ENCODE results near the gene CEP68.
A peak's percentile ranks its signal among the peaks of the same experiment; 100 is the strongest.

The CEP68 gene

GRCh38 chr2:65072181-65072970, 16.2 kb downstream of the CEP68 start:
- Histone ChIP-seq H3K9me3 (ENCODE audit: control insufficient read depth in 2 of 2, low read length in 2 of 2) (no peaks in the 10 kb centered on the region), H3K27ac (ENCODE audit: low read length) (no peak overlapping the region), H3K27me3 (ENCODE audit: control insufficient read depth in 1 of 2, insufficient read depth in 2 of 2, low read length in 2 of 2) (no peaks in the 10 kb centered on the region), H3K4me3 (ENCODE audit: low read length in 2 of 2) (no peak overlapping the region), H3K9ac (ENCODE audit: low read length in 2 of 2) (no peak overlapping the region), H3K36me3 (ENCODE audit: control insufficient read depth in 2 of 2, insufficient read depth in 2 of 2, low read length in 2 of 2) (peaks cover 31 to 42% of the 10 kb centered on the region in 2 donors), H3K4me1 (ENCODE audit: control insufficient read depth, insufficient read depth, low read length) (peaks cover 39% of the 10 kb centered on the region)

- Histone ChIP-seq H3K9me3 (ENCODE audit: control insufficient read depth in 2 of 2, low read length in 2 of 2) (no peaks in the 10 kb centered on the region), H3K9ac (ENCODE audit: low read length in 2 of 2) (no peak overlapping the region), H3K36me3 (ENCODE audit: control insufficient read depth in 2 of 2, insufficient read depth in 2 of 2, low read length in 2 of 2) (peaks cover 42 to 45% of the 10 kb centered on the region in 2 donors), H3K4me3 (ENCODE audit: low read length in 2 of 2) (no peak overlapping the region), H3K27ac (ENCODE audit: low read length) (no peak overlapping the region), H3K27me3 (ENCODE audit: control insufficient read depth in 1 of 2, insufficient read depth in 2 of 2, low read length in 2 of 2) (no peaks in the 10 kb centered on the region), H3K4me1 (ENCODE audit: control insufficient read depth, insufficient read depth, low read length) (peaks cover 35% of the 10 kb centered on the region)
These were observed 17.8 kb downstream of the CEP68 start for GRCh38 chr2:65073879-65074565.

GRCh38 chr2:65075176-65075575, 19.0 kb downstream of the CEP68 start:
- peaks cover 43 to 49% of the 10 kb centered on the region in 2 donors for H3K36me3 ChIP-seq (ENCODE audit: control insufficient read depth in 2 of 2, insufficient read depth in 2 of 2, low read length in 2 of 2)
- no peak overlapping the region for H3K4me3 ChIP-seq (ENCODE audit: low read length in 2 of 2)
- peaks cover 25% of the 10 kb centered on the region for H3K4me1 ChIP-seq (ENCODE audit: control insufficient read depth, insufficient read depth, low read length)
- H3K27ac ChIP-seq (ENCODE audit: low read length), result no peak overlapping the region
- H3K9ac ChIP-seq (ENCODE audit: low read length in 2 of 2), result no peak overlapping the region
- no peaks in the 10 kb centered on the region for H3K9me3 ChIP-seq (ENCODE audit: control insufficient read depth in 2 of 2, low read length in 2 of 2)
- no peaks in the 10 kb centered on the region for H3K27me3 ChIP-seq (ENCODE audit: control insufficient read depth in 1 of 2, insufficient read depth in 2 of 2, low read length in 2 of 2)

GRCh38 chr2:65075605-65076344, 19.6 kb downstream of the CEP68 start:
- H3K9ac ChIP-seq (ENCODE audit: low read length in 2 of 2), result no peak overlapping the region
- H3K9me3 ChIP-seq (ENCODE audit: control insufficient read depth in 2 of 2, low read length in 2 of 2), result no peaks in the 10 kb centered on the region
- no peaks in the 10 kb centered on the region for H3K27me3 ChIP-seq (ENCODE audit: control insufficient read depth in 1 of 2, insufficient read depth in 2 of 2, low read length in 2 of 2)
- H3K36me3 ChIP-seq (ENCODE audit: control insufficient read depth in 2 of 2, insufficient read depth in 2 of 2, low read length in 2 of 2), result peaks cover 40 to 50% of the 10 kb centered on the region in 2 donors
- H3K4me3 ChIP-seq (ENCODE audit: low read length in 2 of 2), result peak overlapping the region in 1 of 2 donors; percentile 40
- H3K27ac ChIP-seq (ENCODE audit: low read length), result peak overlapping the region; percentile 24
- peaks cover 19% of the 10 kb centered on the region for H3K4me1 ChIP-seq (ENCODE audit: control insufficient read depth, insufficient read depth, low read length)

GRCh38 chr2:65076345-65076710, 20.1 kb downstream of the CEP68 start:
- H3K36me3 ChIP-seq (ENCODE audit: control insufficient read depth in 2 of 2, insufficient read depth in 2 of 2, low read length in 2 of 2), result peaks cover 37 to 45% of the 10 kb centered on the region in 2 donors
- no peak overlapping the region for H3K9ac ChIP-seq (ENCODE audit: low read length in 2 of 2)
- no peak overlapping the region for H3K4me3 ChIP-seq (ENCODE audit: low read length in 2 of 2)
- H3K4me1 ChIP-seq (ENCODE audit: control insufficient read depth, insufficient read depth, low read length), result peaks cover 15% of the 10 kb centered on the region
- no peaks in the 10 kb centered on the region for H3K9me3 ChIP-seq (ENCODE audit: control insufficient read depth in 2 of 2, low read length in 2 of 2)
- H3K27ac ChIP-seq (ENCODE audit: low read length), result peak overlapping the region; percentile 24
- H3K27me3 ChIP-seq (ENCODE audit: control insufficient read depth in 1 of 2, insufficient read depth in 2 of 2, low read length in 2 of 2), result no peaks in the 10 kb centered on the region

- Histone ChIP-seq H3K27me3 (ENCODE audit: control insufficient read depth in 1 of 2, insufficient read depth in 2 of 2, low read length in 2 of 2) (no peaks in the 10 kb centered on the region), H3K4me1 (ENCODE audit: control insufficient read depth, insufficient read depth, low read length) (peaks cover 15% of the 10 kb centered on the region), H3K27ac (ENCODE audit: low read length) (no peak overlapping the region)
These were observed 21.7 kb downstream of the CEP68 start for GRCh38 chr2:65077898-65078297.

GRCh38 chr2:65079017-65079416, 22.8 kb downstream of the CEP68 start:
- Histone ChIP-seq H3K4me3 (ENCODE audit: low read length in 2 of 2) (no peak overlapping the region), H3K36me3 (ENCODE audit: control insufficient read depth in 2 of 2, insufficient read depth in 2 of 2, low read length in 2 of 2) (peaks cover 35 to 42% of the 10 kb centered on the region in 2 donors), H3K9me3 (ENCODE audit: control insufficient read depth in 2 of 2, low read length in 2 of 2) (no peaks in the 10 kb centered on the region), H3K27me3 (ENCODE audit: control insufficient read depth in 1 of 2, insufficient read depth in 2 of 2, low read length in 2 of 2) (no peaks in the 10 kb centered on the region), H3K9ac (ENCODE audit: low read length in 2 of 2) (no peak overlapping the region), H3K4me1 (ENCODE audit: control insufficient read depth, insufficient read depth, low read length) (peaks cover 15% of the 10 kb centered on the region), H3K27ac (ENCODE audit: low read length) (no peak overlapping the region)

More at GRCh38 chr2:65077898-65078297, 21.7 kb downstream of the CEP68 start:
- no peak overlapping the region for H3K9ac ChIP-seq (ENCODE audit: low read length in 2 of 2)
- H3K4me3 ChIP-seq (ENCODE audit: low read length in 2 of 2), result no peak overlapping the region
- H3K9me3 ChIP-seq (ENCODE audit: control insufficient read depth in 2 of 2, low read length in 2 of 2), result no peaks in the 10 kb centered on the region
- H3K36me3 ChIP-seq (ENCODE audit: control insufficient read depth in 2 of 2, insufficient read depth in 2 of 2, low read length in 2 of 2), result peaks cover 35 to 37% of the 10 kb centered on the region in 2 donors

GRCh38 chr2:65081232-65081685, 25.0 kb downstream of the CEP68 start:
- H3K36me3 ChIP-seq (ENCODE audit: control insufficient read depth in 2 of 2, insufficient read depth in 2 of 2, low read length in 2 of 2), result peaks cover 35 to 57% of the 10 kb centered on the region in 2 donors
- no peak overlapping the region for H3K27ac ChIP-seq (ENCODE audit: low read length)
- no peaks in the 10 kb centered on the region for H3K9me3 ChIP-seq (ENCODE audit: control insufficient read depth in 2 of 2, low read length in 2 of 2)
- H3K9ac ChIP-seq (ENCODE audit: low read length in 2 of 2), result no peak overlapping the region
- no peaks in the 10 kb centered on the region for H3K27me3 ChIP-seq (ENCODE audit: control insufficient read depth in 1 of 2, insufficient read depth in 2 of 2, low read length in 2 of 2)
- no peak overlapping the region for H3K4me3 ChIP-seq (ENCODE audit: low read length in 2 of 2)
- peaks cover 6% of the 10 kb centered on the region for H3K4me1 ChIP-seq (ENCODE audit: control insufficient read depth, insufficient read depth, low read length)

- Histone ChIP-seq H3K4me1 (ENCODE audit: control insufficient read depth, insufficient read depth, low read length) (no peaks in the 10 kb centered on the region), H3K9me3 (ENCODE audit: control insufficient read depth in 2 of 2, low read length in 2 of 2) (no peaks in the 10 kb centered on the region), H3K4me3 (ENCODE audit: low read length in 2 of 2) (no peak overlapping the region), H3K27ac (ENCODE audit: low read length) (no peak overlapping the region), H3K9ac (ENCODE audit: low read length in 2 of 2) (no peak overlapping the region), H3K36me3 (ENCODE audit: control insufficient read depth in 2 of 2, insufficient read depth in 2 of 2, low read length in 2 of 2) (peaks cover 25 to 48% of the 10 kb centered on the region in 2 donors), H3K27me3 (ENCODE audit: control insufficient read depth in 1 of 2, insufficient read depth in 2 of 2, low read length in 2 of 2) (no peaks in the 10 kb centered on the region)
These were observed 28.9 kb downstream of the CEP68 start for GRCh38 chr2:65085148-65085547.

GRCh38 chr2:65092791-65093190, 36.6 kb downstream of the CEP68 start:
- Histone ChIP-seq H3K9me3 (ENCODE audit: control insufficient read depth in 2 of 2, low read length in 2 of 2) (no peaks in the 10 kb centered on the region), H3K36me3 (ENCODE audit: control insufficient read depth in 2 of 2, insufficient read depth in 2 of 2, low read length in 2 of 2) (peaks cover 8 to 25% of the 10 kb centered on the region in 2 donors), H3K4me1 (ENCODE audit: control insufficient read depth, insufficient read depth, low read length) (no peaks in the 10 kb centered on the region), H3K9ac (ENCODE audit: low read length in 2 of 2) (no peak overlapping the region), H3K4me3 (ENCODE audit: low read length in 2 of 2) (no peak overlapping the region), H3K27me3 (ENCODE audit: control insufficient read depth in 1 of 2, insufficient read depth in 2 of 2, low read length in 2 of 2) (no peaks in the 10 kb centered on the region), H3K27ac (ENCODE audit: low read length) (no peak overlapping the region)

Measured in stomach smooth muscle (tissue), 2 donors.